Measurements from ENCODE around the gene PTGIS.

PTGIS gene

DNA sequence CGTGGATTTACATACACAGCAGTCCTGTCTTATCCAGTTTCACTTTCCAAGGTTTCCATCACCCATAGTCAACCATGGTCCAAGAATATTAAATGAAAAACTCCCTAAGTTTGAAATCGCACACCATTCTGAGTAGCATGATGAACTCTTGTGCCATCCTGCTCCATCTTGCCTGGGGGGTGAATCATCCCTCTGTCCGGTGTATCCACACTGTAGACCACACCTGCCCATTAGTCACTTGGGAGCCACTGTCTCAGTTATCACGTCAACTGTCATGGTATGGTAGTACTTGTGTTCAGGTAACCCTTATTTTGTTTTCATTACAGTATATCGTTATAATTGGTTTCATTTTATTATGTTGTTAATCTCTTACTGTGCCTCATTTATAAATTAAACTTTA is 38.5 kb downstream of the PTGIS start:
- Histone ChIP-seq H3K9ac (ENCODE audit: low read length) (no peak overlapping the region), H3K27me3 (ENCODE audit: control insufficient read depth, insufficient read depth, low read length) (no peaks in the 10 kb centered on the region), H3K36me3 (ENCODE audit: control insufficient read depth, low read depth, low read length) (peaks cover 11% of the 10 kb centered on the region), H3K27ac (ENCODE audit: low read length) (no peak overlapping the region), H3K4me3 (ENCODE audit: low read length) (no peak overlapping the region), H3K9me3 (ENCODE audit: control insufficient read depth, low read depth, low read length) (no peaks in the 10 kb centered on the region), H3K4me1 (ENCODE audit: control insufficient read depth, low read depth, low read length) (peaks cover 5% of the 10 kb centered on the region)

DNA sequence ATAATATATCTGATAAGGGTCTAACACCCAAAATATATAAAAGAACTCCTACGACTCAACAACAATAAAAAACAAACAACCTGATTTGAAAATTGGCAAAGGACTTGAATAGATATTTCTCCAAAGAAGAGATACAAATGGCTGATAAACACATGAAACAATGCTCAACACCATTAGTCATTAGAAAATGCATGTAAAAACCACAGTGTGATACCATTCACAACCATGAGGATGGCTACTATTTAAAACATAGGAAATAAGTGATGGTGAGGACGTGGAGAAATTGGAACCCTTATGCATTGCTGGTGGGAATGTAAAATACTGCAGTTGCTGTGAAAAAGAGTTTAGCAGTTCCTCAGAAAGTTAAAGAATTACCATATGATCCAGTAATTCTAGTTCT is 41.4 kb downstream of the PTGIS start:
- H3K9me3 ChIP-seq (ENCODE audit: control insufficient read depth, low read depth, low read length): no peaks in the 10 kb centered on the region
- H3K27ac ChIP-seq (ENCODE audit: low read length): no peak overlapping the region
- H3K36me3 ChIP-seq (ENCODE audit: control insufficient read depth, low read depth, low read length): peaks cover 8% of the 10 kb centered on the region
- no peaks in the 10 kb centered on the region for H3K27me3 ChIP-seq (ENCODE audit: control insufficient read depth, insufficient read depth, low read length)
- peaks cover 5% of the 10 kb centered on the region for H3K4me1 ChIP-seq (ENCODE audit: control insufficient read depth, low read depth, low read length)
- no peak overlapping the region for H3K9ac ChIP-seq (ENCODE audit: low read length)
- no peak overlapping the region for H3K4me3 ChIP-seq (ENCODE audit: low read length)

DNA sequence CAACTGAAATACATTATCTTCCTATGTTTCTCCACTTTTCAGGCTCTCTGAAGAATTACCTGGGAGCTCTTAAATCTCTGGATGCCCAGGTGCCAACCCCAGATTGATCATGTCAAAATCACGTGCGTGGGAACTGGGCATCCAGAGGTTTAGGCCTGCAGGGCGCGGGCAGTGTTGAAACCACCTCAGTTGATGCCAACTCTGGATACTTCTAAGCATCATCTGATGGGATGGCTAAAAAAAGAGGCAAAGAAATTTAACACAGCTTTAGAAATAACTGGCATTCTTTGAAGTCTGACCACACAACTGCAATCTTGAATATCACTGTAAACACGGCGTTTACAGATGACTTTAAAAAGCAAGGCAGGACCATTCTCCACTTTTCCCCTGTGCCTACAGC is 41.9 kb downstream of the PTGIS start:
- no peaks in the 10 kb centered on the region for H3K27me3 ChIP-seq (ENCODE audit: control insufficient read depth, insufficient read depth, low read length)

DNA sequence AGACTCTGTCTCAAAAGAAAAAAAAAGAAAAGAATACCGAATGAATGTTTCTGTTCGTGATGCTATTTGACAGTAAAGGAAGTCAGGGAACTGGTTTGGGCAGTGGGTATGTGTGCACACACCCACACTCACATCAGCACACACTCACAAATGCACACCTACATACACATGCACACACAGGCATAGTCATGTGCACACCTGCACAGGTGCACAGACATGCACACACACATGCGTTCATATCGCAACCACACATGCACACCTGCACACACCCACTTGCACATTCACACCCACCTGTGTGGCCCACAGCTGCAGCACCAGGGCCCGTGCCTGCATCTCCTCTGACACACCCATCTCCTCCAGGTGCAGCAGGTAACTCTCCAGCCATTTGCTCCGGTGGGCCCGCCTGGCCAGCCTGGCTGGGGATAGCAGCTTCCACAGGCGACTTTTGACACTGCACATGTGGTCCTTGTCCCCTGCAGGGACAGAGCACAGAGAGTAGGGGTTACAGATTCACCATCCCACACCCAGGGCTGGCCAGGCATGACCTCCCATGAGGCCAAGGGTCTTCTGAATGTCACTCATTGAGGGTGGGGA is 44.1 kb downstream of the PTGIS start:
- H3K9me3 ChIP-seq (ENCODE audit: control insufficient read depth, low read depth, low read length): no peaks in the 10 kb centered on the region
- no peak overlapping the region for H3K9ac ChIP-seq (ENCODE audit: low read length)
- H3K4me3 ChIP-seq (ENCODE audit: low read length): no peak overlapping the region
- H3K27ac ChIP-seq (ENCODE audit: low read length): no peak overlapping the region
- H3K36me3 ChIP-seq (ENCODE audit: control insufficient read depth, low read depth, low read length): peaks cover 6% of the 10 kb centered on the region
- no peaks in the 10 kb centered on the region for H3K27me3 ChIP-seq (ENCODE audit: control insufficient read depth, insufficient read depth, low read length)
- H3K4me1 ChIP-seq (ENCODE audit: control insufficient read depth, low read depth, low read length): peaks cover 5% of the 10 kb centered on the region

More for the DNA sequence above, 41.9 kb downstream of the PTGIS start:
- Histone ChIP-seq H3K36me3 (ENCODE audit: control insufficient read depth, low read depth, low read length) (peaks cover 8% of the 10 kb centered on the region), H3K9me3 (ENCODE audit: control insufficient read depth, low read depth, low read length) (no peaks in the 10 kb centered on the region), H3K4me3 (ENCODE audit: low read length) (no peak overlapping the region), H3K4me1 (ENCODE audit: control insufficient read depth, low read depth, low read length) (peaks cover 5% of the 10 kb centered on the region), H3K27ac (ENCODE audit: low read length) (no peak overlapping the region), H3K9ac (ENCODE audit: low read length) (no peak overlapping the region)

DNA sequence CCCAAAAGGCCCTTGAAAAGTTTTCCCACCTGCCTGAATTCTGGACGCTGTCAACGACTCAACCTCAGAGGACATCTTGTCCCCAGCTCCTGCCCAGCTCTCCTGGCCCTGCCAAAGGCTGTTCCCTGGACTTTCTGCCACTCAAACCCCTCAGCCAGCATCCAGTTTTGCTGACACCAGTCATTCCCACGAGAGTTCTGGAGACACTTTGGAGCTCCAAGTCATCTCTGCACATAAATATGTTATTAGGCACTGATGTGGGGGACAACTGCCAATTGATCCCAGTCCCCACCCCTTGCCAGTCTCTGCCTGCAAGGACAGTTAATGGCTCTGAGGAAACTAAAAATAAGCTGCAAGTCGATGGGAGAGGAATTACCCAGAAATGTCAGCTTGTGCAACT is 46.6 kb downstream of the PTGIS start:
- no peaks in the 10 kb centered on the region for H3K9me3 ChIP-seq (ENCODE audit: control insufficient read depth, low read depth, low read length)
- no peaks in the 10 kb centered on the region for H3K27me3 ChIP-seq (ENCODE audit: control insufficient read depth, insufficient read depth, low read length)
- no peak overlapping the region for H3K27ac ChIP-seq (ENCODE audit: low read length)
- H3K4me3 ChIP-seq (ENCODE audit: low read length): no peak overlapping the region
- no peak overlapping the region for H3K9ac ChIP-seq (ENCODE audit: low read length)
- peaks cover 8% of the 10 kb centered on the region for H3K36me3 ChIP-seq (ENCODE audit: control insufficient read depth, low read depth, low read length)
- H3K4me1 ChIP-seq (ENCODE audit: control insufficient read depth, low read depth, low read length): no peaks in the 10 kb centered on the region

DNA sequence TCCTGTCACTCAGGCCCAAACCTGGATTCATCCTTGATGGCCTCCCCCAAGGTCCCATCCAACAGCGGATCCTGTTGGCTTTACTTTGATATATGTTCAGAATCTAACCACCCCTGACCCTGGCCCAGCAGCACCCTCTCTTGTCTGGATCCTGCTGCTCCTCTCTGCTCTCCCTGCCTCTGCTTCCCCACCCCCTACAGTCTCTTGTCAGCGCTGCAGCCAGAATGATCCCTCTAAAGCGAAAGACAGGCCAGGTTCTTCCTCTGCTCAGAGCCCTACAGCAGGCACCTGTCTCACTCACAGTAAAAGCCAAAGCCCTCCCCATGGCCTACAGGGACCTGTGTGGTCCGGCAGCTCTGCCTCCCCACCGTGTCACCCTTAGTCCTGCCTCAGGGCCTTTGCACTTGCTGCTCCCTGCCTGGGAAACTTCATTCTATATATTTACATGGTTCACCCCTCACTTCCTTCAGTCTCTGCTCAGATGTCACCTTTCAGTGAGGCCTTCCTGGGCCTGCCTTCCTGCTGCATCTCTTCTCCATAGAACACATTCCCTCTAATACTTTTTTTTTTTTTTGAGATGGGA is 48.1 kb downstream of the PTGIS start:
- H3K4me3 ChIP-seq (ENCODE audit: low read length): no peak overlapping the region
- no peaks in the 10 kb centered on the region for H3K4me1 ChIP-seq (ENCODE audit: control insufficient read depth, low read depth, low read length)
- peaks cover 5% of the 10 kb centered on the region for H3K36me3 ChIP-seq (ENCODE audit: control insufficient read depth, low read depth, low read length)
- no peaks in the 10 kb centered on the region for H3K27me3 ChIP-seq (ENCODE audit: control insufficient read depth, insufficient read depth, low read length)
- no peak overlapping the region for H3K9ac ChIP-seq (ENCODE audit: low read length)
- H3K9me3 ChIP-seq (ENCODE audit: control insufficient read depth, low read depth, low read length): no peaks in the 10 kb centered on the region
- no peak overlapping the region for H3K27ac ChIP-seq (ENCODE audit: low read length)

DNA sequence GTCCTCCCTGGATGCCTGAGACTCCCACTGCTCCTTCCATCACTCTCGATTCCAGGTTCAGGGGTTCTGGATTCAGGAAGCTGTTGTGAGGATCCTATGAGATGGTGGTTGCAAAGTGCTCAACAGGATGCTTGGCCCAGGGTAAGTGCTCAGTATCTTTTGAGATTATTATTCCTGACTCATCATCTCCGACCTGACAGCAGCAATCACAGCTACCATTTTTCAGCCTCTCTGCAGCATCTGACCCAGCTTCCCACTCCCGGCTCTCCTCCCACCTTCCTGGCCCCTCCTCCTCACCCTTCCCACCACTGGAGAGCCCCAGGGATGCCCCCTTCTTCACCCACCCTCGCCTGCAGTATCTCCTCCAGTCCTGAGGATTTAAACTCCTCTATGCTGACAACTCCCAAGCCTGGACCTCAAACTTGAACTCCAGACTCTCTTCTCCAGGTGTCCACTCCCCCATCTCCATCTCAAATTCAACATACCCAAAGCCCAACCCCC is 48.7 kb downstream of the PTGIS start:
- peaks cover 5% of the 10 kb centered on the region for H3K36me3 ChIP-seq (ENCODE audit: control insufficient read depth, low read depth, low read length)
- H3K9ac ChIP-seq (ENCODE audit: low read length): no peak overlapping the region
- no peak overlapping the region for H3K4me3 ChIP-seq (ENCODE audit: low read length)
- H3K9me3 ChIP-seq (ENCODE audit: control insufficient read depth, low read depth, low read length): no peaks in the 10 kb centered on the region
- H3K27me3 ChIP-seq (ENCODE audit: control insufficient read depth, insufficient read depth, low read length): no peaks in the 10 kb centered on the region
- no peak overlapping the region for H3K27ac ChIP-seq (ENCODE audit: low read length)
- H3K4me1 ChIP-seq (ENCODE audit: control insufficient read depth, low read depth, low read length): no peaks in the 10 kb centered on the region

DNA sequence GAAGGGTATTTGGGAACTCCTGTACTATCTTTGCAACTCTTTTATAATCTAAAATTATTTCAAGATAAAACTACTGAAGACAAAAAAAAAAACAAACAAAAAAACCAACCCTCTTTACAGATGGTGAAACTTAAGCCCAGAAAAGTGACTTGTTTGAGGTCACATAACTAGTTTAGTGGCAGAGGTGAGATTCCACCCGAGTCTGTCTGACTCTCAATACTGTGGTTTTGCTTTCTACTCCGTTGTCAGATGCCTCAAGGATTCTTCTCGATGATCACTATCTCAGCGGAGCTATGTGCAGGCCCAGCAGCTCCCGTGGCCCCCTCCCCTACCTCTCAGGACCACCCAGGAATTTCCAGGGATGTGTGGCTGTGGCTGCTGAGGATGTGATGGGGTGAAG is 49.4 kb downstream of the PTGIS start:
- Histone ChIP-seq H3K4me3 (ENCODE audit: low read length) (no peak overlapping the region), H3K27ac (ENCODE audit: low read length) (no peak overlapping the region), H3K9ac (ENCODE audit: low read length) (no peak overlapping the region), H3K36me3 (ENCODE audit: control insufficient read depth, low read depth, low read length) (peaks cover 5% of the 10 kb centered on the region), H3K9me3 (ENCODE audit: control insufficient read depth, low read depth, low read length) (no peaks in the 10 kb centered on the region), H3K4me1 (ENCODE audit: control insufficient read depth, low read depth, low read length) (no peaks in the 10 kb centered on the region), H3K27me3 (ENCODE audit: control insufficient read depth, insufficient read depth, low read length) (no peaks in the 10 kb centered on the region)

DNA sequence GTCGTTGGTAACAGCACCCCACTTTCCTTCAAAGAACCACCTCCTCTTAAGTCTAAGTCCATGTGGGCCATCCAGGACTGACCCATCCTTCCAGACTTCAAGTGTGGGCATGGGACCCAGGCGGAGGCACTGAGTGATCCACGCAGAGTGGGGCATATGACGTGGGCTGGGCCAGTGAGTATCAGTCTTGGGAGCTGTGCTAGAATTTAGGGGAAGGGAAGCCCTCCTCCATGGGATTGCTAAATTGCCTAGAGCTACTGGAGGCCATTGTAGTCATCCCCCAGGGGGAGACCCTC is 50.2 kb downstream of the PTGIS start:
- Histone ChIP-seq H3K36me3 (ENCODE audit: control insufficient read depth, low read depth, low read length) (peaks cover 5% of the 10 kb centered on the region), H3K9ac (ENCODE audit: low read length) (no peak overlapping the region), H3K27ac (ENCODE audit: low read length) (no peak overlapping the region), H3K9me3 (ENCODE audit: control insufficient read depth, low read depth, low read length) (no peaks in the 10 kb centered on the region), H3K4me1 (ENCODE audit: control insufficient read depth, low read depth, low read length) (no peaks in the 10 kb centered on the region), H3K27me3 (ENCODE audit: control insufficient read depth, insufficient read depth, low read length) (no peaks in the 10 kb centered on the region), H3K4me3 (ENCODE audit: low read length) (no peak overlapping the region)

DNA sequence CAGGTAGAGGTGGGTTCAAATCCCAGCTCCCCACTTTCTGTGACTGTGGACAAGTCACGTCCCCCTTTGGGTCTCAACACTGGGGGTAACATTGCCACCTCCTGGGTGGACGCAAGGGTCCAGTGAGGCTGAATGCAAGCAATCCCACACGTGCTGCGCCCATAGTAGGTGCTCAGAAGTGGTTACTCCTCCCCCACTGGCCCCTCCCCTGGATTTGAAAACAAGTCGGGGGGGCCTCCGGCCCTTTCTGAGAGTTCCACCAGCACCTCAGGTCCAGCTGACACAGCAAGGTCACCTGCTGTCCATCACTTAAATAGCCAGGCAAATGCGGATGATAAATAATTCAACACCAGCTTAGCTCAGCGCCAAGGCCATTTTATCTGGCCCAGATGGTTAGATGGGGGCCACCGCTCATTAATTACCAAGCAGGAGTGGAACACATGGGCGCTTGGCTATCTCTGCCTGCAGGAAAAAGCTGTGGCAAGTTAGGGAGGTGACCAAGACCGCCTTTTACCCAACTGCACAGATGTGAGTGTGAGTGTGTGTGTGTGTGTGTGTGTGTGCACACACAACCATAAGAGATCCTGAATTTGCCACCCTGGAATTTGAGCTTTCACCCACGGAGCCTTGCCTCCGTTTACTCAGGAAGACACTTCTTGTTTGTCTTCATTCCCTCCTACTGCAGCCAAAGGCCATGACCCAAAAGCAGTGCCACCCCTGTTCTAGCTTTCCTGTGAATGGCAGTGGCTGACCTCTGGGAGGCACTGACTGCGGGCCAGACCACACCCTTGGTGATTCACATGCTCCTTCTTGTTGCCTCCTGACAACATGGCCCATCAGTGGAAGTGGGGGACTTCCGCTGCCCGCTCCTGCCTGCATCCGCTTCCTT is 50.8 kb downstream of the PTGIS start:
- H3K27ac ChIP-seq (ENCODE audit: low read length): no peak overlapping the region
- no peaks in the 10 kb centered on the region for H3K9me3 ChIP-seq (ENCODE audit: control insufficient read depth, low read depth, low read length)
- H3K36me3 ChIP-seq (ENCODE audit: control insufficient read depth, low read depth, low read length): peaks cover 5% of the 10 kb centered on the region
- H3K4me1 ChIP-seq (ENCODE audit: control insufficient read depth, low read depth, low read length): no peaks in the 10 kb centered on the region
- no peak overlapping the region for H3K9ac ChIP-seq (ENCODE audit: low read length)
- no peak overlapping the region for H3K4me3 ChIP-seq (ENCODE audit: low read length)
- H3K27me3 ChIP-seq (ENCODE audit: control insufficient read depth, insufficient read depth, low read length): no peaks in the 10 kb centered on the region

DNA sequence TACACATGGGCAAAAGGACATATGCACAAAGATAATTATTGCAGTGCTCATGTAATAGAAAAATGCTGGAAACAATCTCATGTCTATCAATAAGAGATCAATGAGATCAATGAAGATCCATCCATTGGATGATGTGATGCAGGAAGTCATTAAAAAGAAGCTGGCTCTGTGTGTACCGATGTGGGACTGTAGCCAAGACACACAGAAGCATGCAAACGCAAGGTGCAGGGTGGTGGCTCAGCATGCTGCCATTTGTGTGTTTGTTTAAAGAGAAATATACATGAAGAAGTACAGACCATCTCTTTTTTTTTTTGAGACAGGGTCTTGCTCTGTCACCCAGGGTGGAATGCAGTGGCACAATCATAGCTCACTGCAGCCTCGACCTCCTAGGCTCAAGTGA is 52.4 kb downstream of the PTGIS start:
- no peak overlapping the region for H3K27ac ChIP-seq (ENCODE audit: low read length)
- H3K4me1 ChIP-seq (ENCODE audit: control insufficient read depth, low read depth, low read length): no peaks in the 10 kb centered on the region
- no peaks in the 10 kb centered on the region for H3K27me3 ChIP-seq (ENCODE audit: control insufficient read depth, insufficient read depth, low read length)
- H3K9me3 ChIP-seq (ENCODE audit: control insufficient read depth, low read depth, low read length): no peaks in the 10 kb centered on the region
- H3K4me3 ChIP-seq (ENCODE audit: low read length): no peak overlapping the region
- H3K36me3 ChIP-seq (ENCODE audit: control insufficient read depth, low read depth, low read length): peaks cover 2% of the 10 kb centered on the region
- no peak overlapping the region for H3K9ac ChIP-seq (ENCODE audit: low read length)

Measured in iPS-18a (cell line).